HL-60 (cell line): ENCODE data around the gene VPS51.
A peak's percentile ranks its signal among the peaks of the same experiment; 100 is the strongest.

Experiments used
- DNase-seq, 2 experiments: peaks; one replicate each; pipeline ENCODE4 v3.0.0-alpha.2; 2010 to 2020; ENCODE audit warnings: low read depth in 1 of 2, low spot score in 1 of 2
- H3K27ac ChIP-seq: fragments of 250-450 bp; sonication (Bioruptor Pico); replicated peaks from 2 replicates; pipeline ENCODE4 v1.5.1; 2020; ENCODE audit warnings: mild to moderate bottlenecking, moderate library complexity
- H3K27me3 ChIP-seq: fragments of 250-450 bp; sonication (Bioruptor Pico); 2 replicates; pipeline ENCODE4 v1.5.1; 2021; ENCODE audit warnings: mild to moderate bottlenecking, moderate library complexity; ENCODE audit not compliant: insufficient read depth, poor library complexity, severe bottlenecking
- H3K4me3 ChIP-seq: replicated peaks from 2 replicates; pipeline ENCODE4 v1.5.1; 2011; ENCODE audit warnings: mild to moderate bottlenecking, control low read depth, low read length; ENCODE audit not compliant: insufficient read depth
- GABPA ChIP-seq: IDR thresholded peaks from 2 replicates; pipeline ENCODE4 v1.6.1; 2012; ENCODE audit warnings: low read depth
- POLR2AphosphoS5 ChIP-seq: IDR thresholded peaks from 2 replicates; pipeline ENCODE4 v1.6.1; 2012; ENCODE audit warnings: low read depth
- SPI1 ChIP-seq: IDR thresholded peaks from 2 replicates; pipeline ENCODE4 v1.6.1; 2012; ENCODE audit warnings: low read depth, mild to moderate bottlenecking, borderline replicate concordance
- TF ChIP-seq, protein P1 (sequence below): IDR thresholded peaks from 2 replicates; pipeline ENCODE4 v1.6.1; 2012; ENCODE audit warnings: low read depth; ENCODE audit not compliant: insufficient replicate concordance
- TF ChIP-seq, protein P2 (sequence below): IDR thresholded peaks from one replicate; pipeline ENCODE4 v1.5.1; 2011; ENCODE audit warnings: low read length, control low read depth, inconsistent platforms; ENCODE audit not compliant: insufficient read depth

The VPS51 gene

GRCh38 chr11:65131895-65132237, 35.9 kb downstream of the VPS51 start:
- TF ChIP-seq GABPA (no peak), POLR2AphosphoS5 (no peak), SPI1 (no peak)
- TF ChIP-seq, protein P1, sequence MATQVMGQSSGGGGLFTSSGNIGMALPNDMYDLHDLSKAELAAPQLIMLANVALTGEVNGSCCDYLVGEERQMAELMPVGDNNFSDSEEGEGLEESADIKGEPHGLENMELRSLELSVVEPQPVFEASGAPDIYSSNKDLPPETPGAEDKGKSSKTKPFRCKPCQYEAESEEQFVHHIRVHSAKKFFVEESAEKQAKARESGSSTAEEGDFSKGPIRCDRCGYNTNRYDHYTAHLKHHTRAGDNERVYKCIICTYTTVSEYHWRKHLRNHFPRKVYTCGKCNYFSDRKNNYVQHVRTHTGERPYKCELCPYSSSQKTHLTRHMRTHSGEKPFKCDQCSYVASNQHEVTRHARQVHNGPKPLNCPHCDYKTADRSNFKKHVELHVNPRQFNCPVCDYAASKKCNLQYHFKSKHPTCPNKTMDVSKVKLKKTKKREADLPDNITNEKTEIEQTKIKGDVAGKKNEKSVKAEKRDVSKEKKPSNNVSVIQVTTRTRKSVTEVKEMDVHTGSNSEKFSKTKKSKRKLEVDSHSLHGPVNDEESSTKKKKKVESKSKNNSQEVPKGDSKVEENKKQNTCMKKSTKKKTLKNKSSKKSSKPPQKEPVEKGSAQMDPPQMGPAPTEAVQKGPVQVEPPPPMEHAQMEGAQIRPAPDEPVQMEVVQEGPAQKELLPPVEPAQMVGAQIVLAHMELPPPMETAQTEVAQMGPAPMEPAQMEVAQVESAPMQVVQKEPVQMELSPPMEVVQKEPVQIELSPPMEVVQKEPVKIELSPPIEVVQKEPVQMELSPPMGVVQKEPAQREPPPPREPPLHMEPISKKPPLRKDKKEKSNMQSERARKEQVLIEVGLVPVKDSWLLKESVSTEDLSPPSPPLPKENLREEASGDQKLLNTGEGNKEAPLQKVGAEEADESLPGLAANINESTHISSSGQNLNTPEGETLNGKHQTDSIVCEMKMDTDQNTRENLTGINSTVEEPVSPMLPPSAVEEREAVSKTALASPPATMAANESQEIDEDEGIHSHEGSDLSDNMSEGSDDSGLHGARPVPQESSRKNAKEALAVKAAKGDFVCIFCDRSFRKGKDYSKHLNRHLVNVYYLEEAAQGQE, result no peak
- TF ChIP-seq, protein P2, sequence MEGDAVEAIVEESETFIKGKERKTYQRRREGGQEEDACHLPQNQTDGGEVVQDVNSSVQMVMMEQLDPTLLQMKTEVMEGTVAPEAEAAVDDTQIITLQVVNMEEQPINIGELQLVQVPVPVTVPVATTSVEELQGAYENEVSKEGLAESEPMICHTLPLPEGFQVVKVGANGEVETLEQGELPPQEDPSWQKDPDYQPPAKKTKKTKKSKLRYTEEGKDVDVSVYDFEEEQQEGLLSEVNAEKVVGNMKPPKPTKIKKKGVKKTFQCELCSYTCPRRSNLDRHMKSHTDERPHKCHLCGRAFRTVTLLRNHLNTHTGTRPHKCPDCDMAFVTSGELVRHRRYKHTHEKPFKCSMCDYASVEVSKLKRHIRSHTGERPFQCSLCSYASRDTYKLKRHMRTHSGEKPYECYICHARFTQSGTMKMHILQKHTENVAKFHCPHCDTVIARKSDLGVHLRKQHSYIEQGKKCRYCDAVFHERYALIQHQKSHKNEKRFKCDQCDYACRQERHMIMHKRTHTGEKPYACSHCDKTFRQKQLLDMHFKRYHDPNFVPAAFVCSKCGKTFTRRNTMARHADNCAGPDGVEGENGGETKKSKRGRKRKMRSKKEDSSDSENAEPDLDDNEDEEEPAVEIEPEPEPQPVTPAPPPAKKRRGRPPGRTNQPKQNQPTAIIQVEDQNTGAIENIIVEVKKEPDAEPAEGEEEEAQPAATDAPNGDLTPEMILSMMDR, result no peak
- DNase-seq, result no peak
- no peaks in the 10 kb centered on the region for H3K27me3 ChIP-seq
- H3K27ac ChIP-seq, result no peak overlapping the region
- no peak overlapping the region for H3K4me3 ChIP-seq

DNA sequence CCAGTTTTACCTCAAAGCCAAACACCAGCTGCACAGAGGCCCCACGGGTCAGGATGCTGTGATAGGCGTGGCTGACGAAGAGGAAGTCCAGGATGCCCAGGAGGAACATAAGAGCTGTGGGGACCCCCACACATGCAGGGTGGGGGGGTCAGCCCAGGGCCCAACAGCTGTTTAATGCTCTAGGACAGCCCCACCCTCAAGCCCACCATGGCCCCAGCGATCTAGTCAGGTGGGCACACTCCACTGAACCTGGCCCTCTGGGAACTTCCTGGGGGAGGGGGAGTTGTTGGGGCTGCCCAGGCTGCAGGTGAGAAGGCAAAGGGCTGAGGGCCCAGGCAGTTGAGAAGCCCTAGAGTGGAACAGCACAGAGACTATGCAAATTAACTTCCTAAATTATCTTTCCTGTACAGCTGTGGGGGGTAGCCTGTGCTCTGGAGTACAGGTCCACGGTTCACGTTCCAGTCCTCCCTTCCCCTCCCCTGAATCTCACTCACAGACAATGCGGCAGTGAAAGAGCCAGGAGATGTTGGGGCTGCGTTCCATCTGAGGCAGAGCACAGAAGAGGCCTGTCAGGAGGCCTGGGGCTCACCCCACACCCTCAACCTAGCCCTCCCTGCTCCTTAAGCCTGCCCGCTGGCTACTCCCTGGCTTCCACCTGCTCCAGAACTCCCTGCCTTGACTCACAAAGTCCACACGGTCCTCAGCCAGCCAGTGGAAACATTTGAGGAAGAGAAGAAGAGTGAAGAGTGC, 36.4 kb downstream of the VPS51 start:
- H3K4me3 ChIP-seq, result no peak overlapping the region
- H3K27me3 ChIP-seq, result no peaks in the 10 kb centered on the region
- H3K27ac ChIP-seq, result peak overlapping the region; percentile 23; the same call in 1 of the 2 replicates
- 0 out of 2 replicates have a peak, but pooled peaks have one; percentile 2 for TF ChIP-seq SPI1
- TF ChIP-seq, protein P2, result no peak
- DNase-seq, result no peak

GRCh38 chr11:65132988-65133700, 37.1 kb downstream of the VPS51 start:
- H3K27ac ChIP-seq, result peak overlapping the region; percentile 99
- peak; percentile 83 to 91 for DNase-seq
- H3K4me3 ChIP-seq, result peak overlapping the region; percentile 97
- no peak; the same call in 1 of the 2 replicates for TF ChIP-seq POLR2AphosphoS5
- peak; percentile 76 for TF ChIP-seq SPI1
- TF ChIP-seq, protein P1, result no peak
- TF ChIP-seq, protein P2, result no peak
- no peak for TF ChIP-seq GABPA
- no peaks in the 10 kb centered on the region for H3K27me3 ChIP-seq
